Measurements from ENCODE around the gene IQGAP3.

IQGAP3 gene

GRCh38 chr1:156515956-156516355, 56.4 kb downstream of the IQGAP3 start:
- no peak overlapping the region for H3K27ac ChIP-seq
- no peak for TF ChIP-seq CTCF (IDR thresholded peaks at IDR 0.05)
- H3K9me3 ChIP-seq: no peaks in the 10 kb centered on the region
- H3K36me3 ChIP-seq: no peaks in the 10 kb centered on the region
- H3K4me1 ChIP-seq (ENCODE audit: control insufficient read depth in 1 of 2, insufficient read depth in 1 of 2, low read depth in 1 of 2, low read length in 1 of 2): no peaks in the 10 kb centered on the region
- no peaks in the 10 kb centered on the region for H3K27me3 ChIP-seq
- no peak overlapping the region for H3K4me3 ChIP-seq (ENCODE audit: low read depth in 1 of 2, low read length in 1 of 2)

GRCh38 chr1:156513185-156513584, 59.2 kb downstream of the IQGAP3 start:
- Histone ChIP-seq H3K27me3 (no peaks in the 10 kb centered on the region), H3K4me1 (ENCODE audit: control insufficient read depth in 1 of 2, insufficient read depth in 1 of 2, low read depth in 1 of 2, low read length in 1 of 2) (peaks cover 4 to 6% of the 10 kb centered on the region in 2 experiments), H3K36me3 (no peaks in the 10 kb centered on the region), H3K4me3 (ENCODE audit: low read depth in 1 of 2, low read length in 1 of 2) (no peak overlapping the region), H3K9me3 (no peaks in the 10 kb centered on the region), H3K27ac (no peak overlapping the region)
- no peak for TF ChIP-seq CTCF (IDR thresholded peaks at IDR 0.05)

GRCh38 chr1:156511644-156512043, 60.7 kb downstream of the IQGAP3 start:
- Histone ChIP-seq H3K27me3 (no peaks in the 10 kb centered on the region), H3K4me3 (ENCODE audit: low read depth in 1 of 2, low read length in 1 of 2) (no peak overlapping the region), H3K9me3 (no peaks in the 10 kb centered on the region), H3K36me3 (no peaks in the 10 kb centered on the region), H3K4me1 (ENCODE audit: control insufficient read depth in 1 of 2, insufficient read depth in 1 of 2, low read depth in 1 of 2, low read length in 1 of 2) (peaks cover 4 to 10% of the 10 kb centered on the region in 2 experiments), H3K27ac (no peak overlapping the region)
- TF ChIP-seq CTCF (IDR thresholded peaks at IDR 0.05): no peak

- Histone ChIP-seq H3K9me3 (no peaks in the 10 kb centered on the region), H3K36me3 (no peaks in the 10 kb centered on the region), H3K4me1 (ENCODE audit: control insufficient read depth in 1 of 2, insufficient read depth in 1 of 2, low read depth in 1 of 2, low read length in 1 of 2) (peaks cover 6 to 14% of the 10 kb centered on the region in 2 experiments), H3K4me3 (ENCODE audit: low read depth in 1 of 2, low read length in 1 of 2) (no peak overlapping the region), H3K27me3 (no peaks in the 10 kb centered on the region), H3K27ac (no peak overlapping the region)
- no peak for TF ChIP-seq CTCF (IDR thresholded peaks at IDR 0.05)
Measured at GRCh38 chr1:156510709-156511108, 61.7 kb downstream of the IQGAP3 start.

GRCh38 chr1:156509424-156510034, 62.8 kb downstream of the IQGAP3 start:
- Histone ChIP-seq H3K4me1 (ENCODE audit: control insufficient read depth in 1 of 2, insufficient read depth in 1 of 2, low read depth in 1 of 2, low read length in 1 of 2) (peaks cover 13 to 25% of the 10 kb centered on the region in 2 experiments), H3K9me3 (no peaks in the 10 kb centered on the region), H3K36me3 (no peaks in the 10 kb centered on the region), H3K27me3 (no peaks in the 10 kb centered on the region), H3K27ac (no peak overlapping the region), H3K4me3 (ENCODE audit: low read depth in 1 of 2, low read length in 1 of 2) (no peak overlapping the region)
- no peak for TF ChIP-seq CTCF (IDR thresholded peaks at IDR 0.05)

- Histone ChIP-seq H3K27ac (peak overlapping the region; percentile 53), H3K4me1 (ENCODE audit: control insufficient read depth in 1 of 2, insufficient read depth in 1 of 2, low read depth in 1 of 2, low read length in 1 of 2) (peaks cover 20 to 31% of the 10 kb centered on the region in 2 experiments), H3K27me3 (no peaks in the 10 kb centered on the region), H3K36me3 (no peaks in the 10 kb centered on the region), H3K9me3 (no peaks in the 10 kb centered on the region), H3K4me3 (ENCODE audit: low read depth in 1 of 2, low read length in 1 of 2) (no peak overlapping the region)
- TF ChIP-seq CTCF (IDR thresholded peaks at IDR 0.05): no peak
Measured at GRCh38 chr1:156508955-156509234, 63.5 kb downstream of the IQGAP3 start.
